PFSK-1 (cell line): ENCODE data around the gene TSEN2.

ENCODE experiments used
- FOXP2 ChIP-seq: optimal IDR thresholded peaks from 2 replicates; pipeline ENCODE3; 2011; ENCODE audit warnings: borderline replicate concordance, control low read depth, inconsistent platforms; ENCODE audit not compliant: insufficient read depth; ENCODE audit errors: extremely low read length, extremely low read depth
- POLR2AphosphoS5 ChIP-seq: IDR thresholded peaks from 2 replicates; pipeline ENCODE4 v1.6.1; 2012; ENCODE audit warnings: low read depth, mild to moderate bottlenecking, control low read depth, low read length, moderate library complexity
- REST ChIP-seq, 2 experiments: IDR thresholded peaks; 2 replicates each; pipeline versions ENCODE4 v1.6.1 to v1.8.0; 2011 to 2012; ENCODE audit warnings: low read depth in 2 of 2, low read length in 2 of 2, control low read depth in 1 of 2, inconsistent platforms in 1 of 2, mild to moderate bottlenecking in 1 of 2, moderate library complexity in 1 of 2; ENCODE audit not compliant: insufficient read depth in 1 of 2
- SIN3A ChIP-seq: IDR thresholded peaks from 2 replicates; pipeline ENCODE4 v1.6.1; 2012; ENCODE audit warnings: mild to moderate bottlenecking, low read length, moderate library complexity, borderline replicate concordance; ENCODE audit not compliant: insufficient read depth
- TAF1 ChIP-seq: IDR thresholded peaks from 2 replicates; pipeline ENCODE4 v1.6.1; 2012; ENCODE audit warnings: low read length, control low read depth, borderline replicate concordance; ENCODE audit not compliant: insufficient read depth

Gene TSEN2

GRCh38 chr3:12483872-12484197 lies 445 bp upstream of the TSEN2 start:
- no peak for TF ChIP-seq REST (IDR thresholded peaks at IDR 0.05; ENCODE audit: insufficient read depth in 1 of 2, low read depth in 2 of 2, low read length in 2 of 2)
- TF ChIP-seq SIN3A: no peak
- no peak for TF ChIP-seq TAF1
- TF ChIP-seq FOXP2: no peak

GRCh38 chr3:12484983-12485327 lies 675 bp downstream of the TSEN2 start:
- no peak for TF ChIP-seq TAF1
- TF ChIP-seq FOXP2: no peak
- TF ChIP-seq POLR2AphosphoS5: no peak
- no peak for TF ChIP-seq REST (IDR thresholded peaks at IDR 0.05; ENCODE audit: insufficient read depth in 1 of 2, low read depth in 2 of 2, low read length in 2 of 2)
- no peak for TF ChIP-seq SIN3A

GRCh38 chr3:12486001-12486400 lies 1.7 kb downstream of the TSEN2 start:
- TF ChIP-seq REST (IDR thresholded peaks at IDR 0.05; ENCODE audit: insufficient read depth in 1 of 2, low read depth in 2 of 2, low read length in 2 of 2) (no peak), SIN3A (no peak), TAF1 (no peak), FOXP2 (no peak), POLR2AphosphoS5 (no peak)

GRCh38 chr3:12486916-12487315 lies 2.6 kb downstream of the TSEN2 start:
- TF ChIP-seq FOXP2 (no peak), REST (IDR thresholded peaks at IDR 0.05; ENCODE audit: insufficient read depth in 1 of 2, low read depth in 2 of 2, low read length in 2 of 2) (no peak), SIN3A (no peak), POLR2AphosphoS5 (no peak), TAF1 (no peak)

- TF ChIP-seq TAF1 (no peak), SIN3A (no peak), POLR2AphosphoS5 (no peak), REST (IDR thresholded peaks at IDR 0.05; ENCODE audit: insufficient read depth in 1 of 2, low read depth in 2 of 2, low read length in 2 of 2) (no peak), FOXP2 (no peak)
Measured at GRCh38 chr3:12487336-12487735, 3.1 kb downstream of the TSEN2 start.
